Tongue (tissue), 2 donors: ENCODE measurements around the gene EDAR. TPM values are rescaled to one million over a fixed set of nuclear protein-coding genes. Genes with fewer than 3 reads are reported as not detected.

Experiments used
- DNase-seq: peaks from one replicate; pipeline ENCODE4 v3.0.0-alpha.2; 2015
- total RNA-seq: library from RNA; depleted of rRNA; stranded (reverse); fragments of >200 nt; gene quantifications from one replicate; pipeline ENCODE4 v1.2.3, GENCODE V29; 2014

Gene EDAR
- total RNA-seq = 0.31 TPM

GRCh38 chr2:108988796-108989713 lies at the start of gene EDAR:
EDAR (minus strand) TSS chr2:108989220; CDS start chr2:108931014, 58,206 bp downstream.
- peak; percentile 82 for DNase-seq

- DNase-seq = no peak
These were observed 44.2 kb upstream of the EDAR start for GRCh38 chr2:109033171-109033570.

- DNase-seq = no peak
These were observed 43.3 kb upstream of the EDAR start for GRCh38 chr2:109032229-109032820.

GRCh38 chr2:109031476-109032228 lies 42.6 kb upstream of the EDAR start:
- DNase-seq = peak; percentile 38

- no peak for DNase-seq
These were observed 42.0 kb upstream of the EDAR start for GRCh38 chr2:109030870-109031475.

GRCh38 chr2:109029490-109030201 lies 40.6 kb upstream of the EDAR start:
- peak; percentile 48 for DNase-seq

GRCh38 chr2:109028738-109029489 lies 39.9 kb upstream of the EDAR start:
- DNase-seq = no peak

- no peak for DNase-seq
These were observed 39.3 kb upstream of the EDAR start for GRCh38 chr2:109028277-109028676.

GRCh38 chr2:109027702-109028101 lies 38.7 kb upstream of the EDAR start:
- no peak for DNase-seq

GRCh38 chr2:109024477-109024876 lies 35.5 kb upstream of the EDAR start:
- DNase-seq = no peak

- DNase-seq = no peak
These were observed 32.9 kb upstream of the EDAR start for GRCh38 chr2:109021895-109022300.

- no peak for DNase-seq
These were observed 31.2 kb upstream of the EDAR start for GRCh38 chr2:109020217-109020637.

- no peak for DNase-seq
These were observed 29.4 kb upstream of the EDAR start for GRCh38 chr2:109018452-109018851.

GRCh38 chr2:109017017-109017416 lies 28.0 kb upstream of the EDAR start:
- no peak for DNase-seq

GRCh38 chr2:109016376-109016775 lies 27.4 kb upstream of the EDAR start:
- no peak for DNase-seq

GRCh38 chr2:109014476-109014875 lies 25.5 kb upstream of the EDAR start:
- no peak for DNase-seq

- no peak for DNase-seq
These were observed 24.0 kb upstream of the EDAR start for GRCh38 chr2:109013051-109013450.

- DNase-seq = no peak
These were observed 21.0 kb upstream of the EDAR start for GRCh38 chr2:109009920-109010610.

- DNase-seq = no peak
These were observed 18.0 kb upstream of the EDAR start for GRCh38 chr2:109006971-109007370.

GRCh38 chr2:109005686-109006204 lies 16.7 kb upstream of the EDAR start:
- DNase-seq = peak; percentile 92
